Measurements from ENCODE around the gene GRID1.

GRCh38 chr10:86300931-86301830, 65.4 kb downstream of the GRID1 start:
- no peak for TF ChIP-seq CTCF (optimal IDR thresholded peaks at IDR 0.05 in 1 of 3, IDR thresholded peaks at IDR 0.05 in 1 of 3, conservative IDR thresholded peaks at IDR 0.05 in 1 of 3; ENCODE audit: extremely low read depth in 1 of 3, insufficient read depth in 2 of 3, low read length in 3 of 3)
- no peak for TF ChIP-seq EZH2 (IDR thresholded peaks at IDR 0.05; ENCODE audit: low read length)
